HG02840 (cell line): Measurements from ENCODE around the gene SDHA.

Experiments
- ATAC-seq: cut with Tn5 transposase; IDR thresholded peaks from one replicate; pipeline ENCODE4 v1.9.1; 2021; ENCODE audit warnings: mild to moderate bottlenecking, moderate library complexity, moderate number of reproducible peaks; ENCODE audit not compliant: unreplicated experiment, low FRiP score

Gene SDHA

DNA sequence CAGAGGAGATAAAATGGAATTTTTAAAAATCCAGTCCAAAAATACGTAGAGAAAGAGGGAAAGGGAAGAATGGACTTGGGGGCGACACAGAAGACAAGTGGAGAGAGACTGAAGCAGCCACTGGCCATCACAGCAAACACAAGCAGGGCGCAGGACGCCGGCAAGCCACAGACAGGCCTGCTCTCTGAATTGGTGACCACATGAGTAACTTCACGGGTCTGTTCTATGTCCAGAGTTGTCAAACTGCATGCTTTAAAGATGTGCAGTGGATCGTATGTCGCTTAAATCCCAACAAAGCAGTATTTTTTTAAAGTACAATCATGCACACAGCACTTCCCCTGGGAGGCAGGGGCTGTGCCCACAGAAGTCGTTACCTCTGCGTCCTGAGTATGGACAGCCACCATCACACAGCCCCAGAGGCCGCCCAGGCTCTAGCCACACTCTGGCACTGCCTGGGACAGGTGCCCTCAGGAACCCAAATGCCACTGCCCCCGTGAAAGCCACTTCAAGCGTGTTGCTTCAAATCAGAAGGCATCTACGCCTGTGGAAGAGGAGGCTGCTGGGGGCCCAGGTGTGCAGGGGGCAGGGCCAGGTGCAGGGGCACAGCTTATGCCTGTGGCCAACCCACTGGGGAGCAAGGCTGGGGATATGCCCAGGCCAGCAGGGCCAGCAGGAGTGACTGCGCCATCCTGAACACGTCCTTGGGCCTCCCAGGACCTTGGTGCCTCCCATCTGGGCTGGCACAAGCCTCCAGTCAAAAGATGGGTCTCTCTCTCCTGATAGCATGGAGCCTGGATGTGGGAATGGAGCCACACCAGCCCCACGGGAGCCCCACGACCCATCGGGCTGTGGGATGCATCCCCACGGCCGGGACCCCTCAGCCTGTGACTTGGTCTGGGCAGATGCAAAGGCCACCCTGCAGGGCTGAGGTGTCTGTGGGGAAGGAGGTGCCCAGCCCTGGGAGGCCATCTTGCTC, 32.7 kb upstream of the SDHA start:
- ATAC-seq: no peak

DNA sequence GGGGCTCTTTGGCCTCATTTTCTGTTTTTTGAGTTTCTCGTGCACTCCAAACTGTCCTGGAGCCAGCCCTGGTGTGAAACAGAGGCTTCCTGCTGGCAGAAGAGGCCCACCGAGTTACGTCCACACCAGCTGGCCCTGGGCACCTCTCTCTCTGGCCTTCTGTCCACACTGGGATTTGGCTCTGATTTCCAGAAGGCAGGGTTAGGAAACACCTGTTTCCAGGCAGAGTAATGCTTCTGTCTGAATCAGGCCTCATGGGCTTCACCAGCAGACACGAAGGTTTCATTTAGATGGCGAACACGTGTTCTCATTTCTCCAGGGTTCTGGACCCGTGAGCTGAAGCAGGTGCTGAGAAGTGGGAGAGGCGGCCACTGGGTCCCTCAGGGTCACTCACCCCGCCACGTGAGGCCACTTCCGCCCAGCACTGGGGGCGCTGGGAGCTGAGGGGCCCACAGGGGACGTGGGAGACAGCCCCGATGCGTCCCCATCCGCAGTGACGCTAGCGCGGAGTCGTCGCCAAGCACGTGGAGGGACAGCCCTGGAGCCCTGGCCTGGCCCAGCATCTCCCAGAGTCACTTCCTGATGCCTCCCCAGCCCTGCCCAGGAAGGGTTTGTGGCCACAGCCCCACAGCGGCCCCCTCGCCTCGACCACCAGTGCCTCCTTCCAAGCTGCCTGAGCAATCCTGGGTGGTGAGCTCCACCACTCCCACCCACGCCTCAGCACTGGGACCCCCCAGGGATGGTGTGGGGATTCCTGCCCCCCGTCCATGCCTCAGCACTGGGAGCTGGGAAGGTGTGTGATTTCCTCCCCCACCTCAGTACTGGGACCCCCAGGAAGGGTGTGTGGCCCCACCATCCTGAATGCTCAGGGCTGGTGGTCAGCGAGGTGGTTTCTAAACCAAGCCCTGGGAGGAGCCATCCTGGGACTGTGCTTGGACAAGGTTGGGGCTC, 31.8 kb upstream of the SDHA start:
- ATAC-seq: no peak

DNA sequence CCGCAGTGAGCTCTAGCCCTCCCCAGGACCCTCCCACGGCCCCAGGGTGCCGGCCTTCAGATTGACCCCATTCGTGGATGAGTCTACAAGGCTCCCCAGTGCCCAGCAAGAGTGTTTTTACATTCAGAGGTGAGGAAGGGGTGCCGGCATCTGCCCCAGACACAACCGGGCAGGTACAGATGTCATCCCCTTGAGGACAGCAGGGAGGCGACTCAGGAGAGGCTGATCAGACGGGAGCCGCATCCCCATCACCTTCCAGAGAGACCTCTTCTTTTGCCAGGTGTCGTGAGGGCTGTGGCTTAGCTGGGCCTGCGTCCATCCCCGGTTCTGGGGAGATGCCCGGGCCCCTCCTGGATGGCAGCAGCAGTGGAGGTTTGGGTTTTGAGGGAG, 31.1 kb upstream of the SDHA start:
- no peak for ATAC-seq

DNA sequence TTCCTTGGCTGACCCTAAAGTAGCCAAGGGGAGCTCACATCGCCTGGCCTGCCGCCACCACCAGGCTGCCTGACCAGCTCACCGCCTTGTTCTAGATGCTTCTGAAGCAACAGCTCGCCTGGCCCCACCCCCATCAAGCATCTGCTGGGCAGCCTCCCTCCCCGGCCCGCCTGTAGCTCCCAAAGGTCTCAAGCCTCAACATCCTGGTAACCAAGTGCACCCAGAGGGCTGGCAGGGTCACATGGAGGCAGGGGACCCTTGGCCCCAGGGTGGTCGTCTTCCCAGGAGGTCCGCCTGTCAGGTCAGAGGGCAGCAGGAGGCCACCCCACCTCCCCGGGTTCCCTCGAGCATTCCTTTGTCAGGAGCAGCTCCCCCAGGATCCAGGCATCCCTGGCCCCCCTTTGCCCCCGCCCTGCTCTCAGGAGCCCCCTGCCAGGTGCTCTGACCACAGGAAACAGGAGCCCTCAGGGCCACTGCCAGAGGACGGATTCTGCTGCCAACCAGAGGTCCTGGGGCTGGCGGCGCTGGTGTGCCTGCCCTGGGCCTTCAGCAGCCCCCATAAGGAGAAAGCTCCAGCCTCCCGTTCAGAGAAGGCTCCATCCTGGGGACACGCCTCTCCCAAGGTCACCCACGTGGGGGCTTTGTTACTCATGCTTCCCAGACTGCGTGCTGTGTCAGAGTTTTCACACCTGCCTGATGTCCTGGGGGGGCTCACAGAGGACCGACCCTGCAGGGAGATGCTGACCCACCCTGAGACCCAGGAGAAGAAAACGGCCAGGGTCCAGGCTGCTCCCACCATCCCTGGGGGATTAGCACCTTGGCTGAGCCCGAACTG, 30.3 kb upstream of the SDHA start:
- ATAC-seq: no peak

DNA sequence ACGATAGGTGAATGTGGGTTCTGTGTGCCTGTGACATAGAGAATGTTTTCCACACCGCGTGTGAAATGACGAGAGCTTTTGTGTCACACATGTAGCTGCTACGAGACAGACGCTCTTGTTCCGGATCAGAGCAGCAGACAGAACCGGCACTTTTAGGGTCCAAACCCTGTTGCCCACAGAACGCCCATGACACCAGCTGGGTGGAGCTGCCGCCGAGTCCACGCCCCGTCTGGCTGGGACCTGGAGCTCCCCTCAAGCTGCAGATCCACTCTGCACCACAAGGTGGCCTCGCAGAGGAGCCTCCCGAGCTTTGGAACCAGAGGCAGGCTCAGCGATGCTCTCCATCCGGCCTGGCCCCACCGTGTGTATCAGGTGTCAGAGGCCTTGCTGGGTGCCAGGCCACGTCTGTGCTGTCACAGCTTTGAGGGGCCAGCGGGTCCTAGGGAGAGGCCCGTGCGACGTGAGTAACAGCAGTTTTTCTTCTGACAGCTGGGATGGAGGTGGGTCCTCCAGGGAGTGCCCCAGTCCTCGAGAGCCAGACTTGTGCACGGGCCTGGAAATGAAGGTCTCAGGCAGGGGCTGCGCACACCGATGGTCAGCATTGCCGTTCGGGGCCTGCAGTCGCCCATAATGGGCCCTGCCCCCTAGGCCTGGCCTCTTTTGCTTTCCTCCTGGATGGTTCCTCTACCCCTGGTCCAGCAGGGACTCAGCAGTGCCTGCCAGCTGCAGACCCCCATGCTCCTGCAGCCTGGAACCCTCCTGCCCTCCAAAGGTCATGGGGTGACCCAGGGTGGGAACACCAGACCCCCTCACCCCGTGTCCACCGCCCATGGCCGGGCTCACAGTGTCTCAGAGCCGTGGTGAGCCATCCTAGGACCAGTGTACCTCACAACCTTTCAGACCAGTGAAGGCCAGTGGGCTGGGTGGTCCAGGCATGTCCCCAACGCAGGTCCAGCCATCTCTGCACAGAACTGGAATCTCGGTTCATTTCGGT, 29.3 kb upstream of the SDHA start:
- ATAC-seq: peak; percentile 68

DNA sequence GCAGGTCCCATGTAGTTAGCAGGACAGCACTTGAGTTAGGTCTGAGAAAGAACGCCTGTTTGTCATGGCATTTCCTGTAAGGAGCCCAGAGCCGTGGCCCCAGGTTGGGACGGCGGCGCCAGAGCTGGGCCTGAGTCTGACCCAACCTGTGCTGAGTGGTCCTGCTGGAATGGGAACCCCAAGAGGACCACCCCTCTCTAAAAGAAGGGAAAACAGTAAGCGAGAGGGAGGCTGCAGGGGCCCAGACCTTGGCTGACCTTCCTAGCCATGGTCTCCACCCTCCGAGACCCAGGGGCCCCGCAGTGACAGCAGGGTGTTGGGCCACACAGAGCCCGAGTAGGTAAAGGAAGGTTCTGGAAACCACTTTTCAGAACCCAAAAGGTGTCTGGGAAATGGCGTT, 28.6 kb upstream of the SDHA start:
- ATAC-seq: no peak

DNA sequence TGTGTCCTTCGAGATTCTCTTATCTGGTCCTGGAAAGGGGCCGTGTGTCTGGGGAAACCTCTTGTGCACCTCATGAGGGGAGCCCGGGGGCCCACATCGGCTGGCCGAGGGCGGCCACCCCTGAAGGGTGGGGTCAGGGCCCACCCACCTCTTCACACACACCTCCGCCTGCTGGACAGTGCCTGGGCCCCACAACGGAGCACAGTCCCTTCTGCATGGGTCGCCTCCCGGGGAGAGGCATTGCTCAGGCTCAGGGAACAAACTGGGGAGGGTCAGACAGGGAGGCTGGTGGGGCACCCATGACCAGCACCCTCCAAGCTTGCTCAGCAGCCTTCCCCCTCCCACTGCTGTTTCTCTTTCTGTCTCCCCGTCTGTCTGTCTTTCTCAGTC, 28.1 kb upstream of the SDHA start:
- no peak for ATAC-seq

DNA sequence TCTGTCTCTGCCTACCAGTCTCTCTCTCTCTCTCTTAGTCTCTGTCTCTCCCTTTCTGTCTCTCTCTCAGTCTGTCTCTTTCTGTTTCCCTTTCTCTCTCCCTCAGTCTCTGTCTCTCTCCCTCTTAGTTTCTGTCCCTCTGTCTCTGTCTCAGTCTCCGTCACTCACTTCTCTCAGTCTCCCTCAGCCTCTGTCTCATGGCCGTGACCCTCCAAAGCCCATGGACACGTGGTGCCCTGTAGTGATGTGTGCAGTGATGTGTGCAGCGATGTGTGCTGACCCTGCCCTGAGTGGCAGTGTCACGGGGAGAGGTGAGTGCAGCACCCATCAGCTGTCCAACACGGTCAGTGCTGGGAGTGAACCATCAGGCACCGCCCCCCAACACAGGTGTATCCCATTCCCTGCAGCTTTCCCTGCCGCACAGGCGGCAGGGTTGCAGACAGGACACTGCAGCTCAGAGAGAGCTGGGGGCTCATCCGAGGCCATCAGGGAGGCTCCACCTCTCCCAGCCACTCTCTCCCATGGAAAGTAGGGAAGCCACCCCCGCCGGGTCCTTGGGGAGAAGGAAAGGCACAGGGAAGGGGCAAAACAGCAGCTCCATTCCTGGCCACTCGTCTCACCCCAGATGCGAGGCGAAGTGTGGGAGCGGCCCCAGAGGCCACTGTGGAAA, 27.6 kb upstream of the SDHA start:
- no peak for ATAC-seq

DNA sequence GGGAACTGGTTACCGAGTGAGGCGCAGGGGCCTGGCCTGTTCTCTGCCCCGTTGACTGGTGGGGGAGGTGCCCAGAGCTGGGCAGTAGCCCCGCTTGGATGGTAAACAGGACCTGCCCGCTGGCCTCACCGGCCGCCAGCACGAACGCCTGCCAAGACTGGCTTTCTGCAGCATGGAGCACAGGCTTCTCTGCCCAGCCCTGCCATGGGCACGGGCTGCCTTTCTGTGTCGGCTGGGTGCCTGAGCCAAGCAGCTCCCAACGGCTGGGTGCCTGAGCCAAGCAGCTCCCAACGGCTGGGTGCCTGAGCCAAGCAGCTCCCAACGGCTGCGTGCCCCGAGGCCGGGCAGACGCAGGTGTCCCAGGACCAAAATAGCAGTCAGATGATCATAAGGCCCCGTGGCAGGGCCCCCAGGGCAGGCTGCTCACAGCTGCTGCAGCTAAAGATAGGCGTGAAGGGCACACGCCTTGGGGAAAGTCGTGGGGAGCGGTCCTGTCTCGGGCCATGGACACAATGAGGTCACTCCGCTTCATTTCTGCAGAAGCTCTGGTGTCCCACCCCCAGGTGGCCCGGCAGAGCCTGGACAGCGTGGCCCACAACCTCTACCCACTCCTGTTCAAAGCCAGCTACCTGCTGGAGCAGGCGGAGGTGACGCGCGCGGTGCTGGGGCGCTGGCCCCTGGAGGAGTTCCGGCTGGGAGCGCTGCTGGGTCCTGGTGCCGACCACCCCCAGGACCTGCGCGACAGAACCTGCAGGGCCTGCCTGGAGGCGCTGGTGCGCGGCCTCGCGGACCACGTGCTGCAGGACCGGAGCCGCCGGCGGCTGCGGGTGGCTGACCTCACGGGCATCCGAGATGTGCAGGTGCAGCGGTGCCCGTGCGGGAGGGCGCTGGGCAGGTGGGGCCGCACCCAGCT, 26.8 kb upstream of the SDHA start, which contains the start of gene LRRC14B:
LRRC14B (plus strand) TSS at position 460 of the 913 bp plus-strand sequence; CDS start at position 504, 44 bp downstream.
- no peak for ATAC-seq

DNA sequence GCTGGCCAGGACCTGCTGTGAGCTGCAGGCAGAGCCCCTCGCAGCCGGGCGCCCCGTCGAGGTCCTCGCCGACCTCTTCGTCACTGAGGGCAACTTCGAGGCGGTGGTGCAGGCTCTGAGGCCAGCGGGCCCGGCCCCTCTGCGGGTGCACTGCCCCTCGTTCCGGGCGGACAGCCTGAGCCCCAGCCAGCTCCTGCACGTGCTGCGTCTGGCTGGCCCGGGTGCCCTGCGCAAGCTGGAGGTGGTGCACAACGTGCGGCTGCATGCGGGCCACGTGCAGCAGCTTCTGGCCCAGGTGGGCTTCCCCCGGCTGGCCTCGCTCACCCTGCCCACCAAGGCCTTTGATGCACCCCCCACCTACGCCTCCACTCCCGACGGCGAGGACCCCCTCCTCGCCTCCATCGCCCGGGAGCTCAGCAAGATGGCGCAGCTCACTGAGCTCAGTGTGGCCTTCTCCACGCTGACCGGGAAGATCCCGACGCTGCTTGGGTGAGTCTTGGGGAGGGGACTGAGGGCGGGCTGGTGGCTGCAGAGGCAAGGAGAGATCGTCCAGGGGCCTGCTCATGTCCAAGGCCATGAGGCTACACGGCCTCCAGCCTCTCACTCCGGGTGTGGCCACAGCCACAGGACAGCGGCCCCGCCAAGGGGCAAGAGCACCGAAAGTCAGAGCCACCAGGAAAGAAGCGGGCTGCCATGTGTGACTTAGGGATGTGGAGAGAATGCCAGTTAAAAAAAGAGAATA, 26.0 kb upstream of the SDHA start:
- ATAC-seq: no peak

DNA sequence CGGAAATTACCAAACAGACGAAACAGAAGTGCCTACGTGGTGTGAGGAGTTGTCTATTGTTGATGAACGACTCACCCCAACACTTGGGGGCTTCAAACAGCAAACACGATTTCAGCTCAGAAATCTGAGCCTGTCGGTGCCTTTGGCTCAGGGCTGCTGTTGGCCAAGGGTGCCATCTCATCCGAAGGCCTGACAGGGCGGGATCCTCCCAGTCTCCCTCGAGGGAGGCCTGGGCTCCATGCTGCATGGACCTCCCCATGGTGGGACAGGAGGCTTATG, 25.5 kb upstream of the SDHA start:
- no peak for ATAC-seq

DNA sequence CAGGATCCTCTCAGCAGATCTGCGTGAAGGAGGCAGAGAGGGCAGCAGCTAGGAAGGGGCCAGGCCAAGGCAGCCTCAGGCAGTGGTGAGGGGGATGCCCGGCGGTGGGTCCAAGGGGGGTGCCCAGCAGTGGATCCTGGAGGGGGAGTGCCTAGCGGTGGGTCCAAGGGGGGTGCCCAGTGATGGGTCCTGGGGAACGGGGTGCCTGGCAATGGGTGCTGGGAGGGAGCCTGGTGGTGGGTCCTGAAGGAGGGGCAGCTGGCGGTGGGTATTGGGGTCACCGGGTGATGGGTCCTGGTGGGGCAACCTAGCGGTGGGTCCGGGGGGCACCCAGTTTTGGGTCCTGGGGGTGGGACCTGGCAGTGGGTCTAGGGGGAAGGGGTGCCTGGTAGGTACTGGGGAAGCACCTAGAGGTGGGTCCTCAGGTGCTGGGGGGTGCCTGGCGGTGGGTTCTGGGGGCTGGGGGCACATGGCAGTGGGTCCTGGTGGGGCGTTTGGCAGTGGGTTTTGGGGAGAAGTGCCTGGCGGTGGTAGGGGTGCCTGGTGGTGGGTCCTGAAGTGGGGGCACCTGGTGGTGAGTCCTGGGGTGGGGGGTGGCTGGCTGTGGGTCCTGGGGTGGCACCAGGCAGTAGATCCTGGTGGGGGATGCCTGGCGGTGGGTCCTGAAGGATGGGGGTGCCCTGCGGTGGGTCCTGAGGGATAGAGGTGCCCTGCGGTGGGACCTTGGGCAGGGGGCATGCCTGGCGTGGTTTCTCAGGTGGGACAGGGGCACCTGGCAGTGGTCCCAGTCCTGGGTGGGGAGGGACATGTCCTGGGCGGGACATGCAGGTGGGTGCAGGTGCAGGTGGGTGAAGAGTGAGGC, 24.9 kb upstream of the SDHA start:
- no peak for ATAC-seq

DNA sequence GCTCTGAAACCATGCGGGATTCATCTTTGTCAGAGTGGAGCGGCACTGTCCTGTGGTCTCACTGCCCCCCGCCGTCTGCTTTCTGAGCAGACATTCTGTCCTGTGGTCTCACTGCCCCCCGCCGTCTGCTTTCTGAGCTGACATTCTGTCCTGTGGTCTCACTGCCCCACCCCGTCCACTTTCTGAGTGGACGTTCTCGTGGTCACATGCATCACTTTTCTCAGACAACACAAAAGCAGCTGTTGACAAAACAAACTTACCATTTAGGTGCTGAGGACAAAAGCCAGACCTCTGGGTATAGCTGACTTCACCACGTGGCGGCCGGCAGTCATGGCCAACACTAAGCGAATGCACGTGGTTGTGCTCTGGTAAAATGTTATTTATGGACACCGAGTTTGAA, 24.0 kb upstream of the SDHA start:
- ATAC-seq: no peak

DNA sequence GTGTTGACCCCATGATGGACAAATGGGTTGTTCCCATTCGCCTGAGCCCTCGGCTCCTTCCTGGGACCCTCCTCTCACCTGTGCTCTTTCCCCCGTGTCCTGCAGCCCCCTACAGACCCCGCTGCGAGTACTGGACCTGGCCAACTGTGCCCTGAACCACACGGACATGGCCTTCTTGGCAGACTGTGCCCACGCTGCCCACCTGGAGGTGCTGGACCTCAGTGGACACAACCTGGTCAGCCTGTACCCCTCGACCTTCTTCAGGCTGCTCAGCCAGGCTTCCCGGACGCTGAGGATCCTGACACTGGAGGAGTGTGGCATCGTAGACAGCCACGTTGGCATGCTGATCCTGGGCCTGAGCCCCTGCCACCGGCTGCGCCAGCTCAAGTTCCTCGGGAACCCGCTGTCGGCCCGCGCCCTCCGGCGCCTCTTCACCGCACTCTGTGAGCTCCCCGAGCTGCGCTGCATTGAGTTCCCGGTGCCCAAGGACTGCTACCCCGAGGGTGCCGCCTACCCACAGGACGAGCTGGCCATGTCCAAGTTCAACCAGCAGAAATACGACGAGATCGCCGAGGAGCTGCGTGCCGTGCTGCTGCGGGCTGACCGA, 23.4 kb upstream of the SDHA start:
- no peak for ATAC-seq

DNA sequence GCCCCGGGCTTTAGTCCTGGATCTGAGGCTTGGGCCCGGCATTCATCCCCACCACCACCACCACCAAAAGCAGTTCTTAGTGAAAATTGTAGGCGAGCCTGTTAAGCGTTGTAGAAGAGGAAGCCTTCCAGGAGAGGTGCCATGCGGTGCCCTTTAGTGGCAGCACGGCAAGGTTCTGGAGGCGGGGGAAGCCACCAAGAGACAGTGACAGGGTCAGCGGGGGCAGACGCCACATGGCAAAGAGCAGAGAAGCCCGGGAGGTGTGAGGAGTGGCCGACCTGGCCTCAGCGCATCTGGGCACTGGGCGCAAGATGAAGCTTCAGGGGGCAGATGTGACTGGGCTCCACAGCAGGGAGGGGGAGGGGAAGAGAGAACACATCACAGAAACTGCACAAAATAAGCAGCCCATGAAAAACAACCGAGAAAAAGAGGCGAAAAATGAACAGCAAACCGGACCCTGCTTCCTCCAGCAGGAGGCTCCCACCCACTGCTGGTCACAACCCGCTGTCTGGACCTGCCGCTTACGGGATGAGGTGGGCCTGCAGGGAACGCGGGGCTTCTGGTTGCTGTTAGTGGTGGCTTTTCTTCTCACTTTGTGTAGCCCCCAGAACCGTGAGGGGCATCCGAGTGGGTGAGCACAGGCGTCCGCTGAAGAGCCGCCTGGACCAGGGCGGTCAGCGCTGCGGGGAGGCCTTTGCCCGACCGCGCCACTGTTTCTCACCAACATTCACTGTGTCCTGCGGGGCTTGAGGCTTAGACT, 22.5 kb upstream of the SDHA start:
- ATAC-seq: no peak
